Neural progenitor cell (in vitro differentiated cells): ENCODE measurements around the gene DTD1.

Experiments
- CTCF ChIP-seq: fragments of 200-600 bp; sonication (generic); IDR thresholded peaks from 2 replicates; pipeline ENCODE4 v1.5.1; 2017; ENCODE audit warnings: antibody characterized with exemption, mild to moderate bottlenecking
- EZH2 ChIP-seq: fragments of 200-600 bp; sonication (generic); IDR thresholded peaks from 2 replicates; pipeline ENCODE4 v1.6.1; 2017; ENCODE audit warnings: antibody characterized with exemption, mild to moderate bottlenecking, moderate library complexity
- EZH2phosphoT487 ChIP-seq: fragments of 200-600 bp; sonication (generic); IDR thresholded peaks from 2 replicates; pipeline ENCODE4 v1.6.1; 2017; ENCODE audit warnings: antibody characterized with exemption

GRCh38 chr20:18775633-18776032 is 187.8 kb downstream of the DTD1 start:
- TF ChIP-seq CTCF (no peak), EZH2 (no peak), EZH2phosphoT487 (no peak)
